Activated CD4-positive, alpha-beta T cell treated with anti-CD3 and anti-CD28 coated beads for 4 hours (primary cell): ENCODE measurements around the gene TINAGL1.

Experiments
- DNase-seq, 2 donors: peaks; one replicate each; pipeline ENCODE4 v3.0.0-alpha.2; 2020

The TINAGL1 gene

GRCh38 chr1:31628931-31629556 is 52.7 kb downstream of the TINAGL1 start:
- no peak for DNase-seq

- no peak for DNase-seq
These were observed 56.3 kb downstream of the TINAGL1 start for GRCh38 chr1:31632649-31633048.

- DNase-seq, result no peak
These were observed 56.8 kb downstream of the TINAGL1 start for GRCh38 chr1:31633117-31633516.
